Measurements from ENCODE around the gene CBR3.

DNA sequence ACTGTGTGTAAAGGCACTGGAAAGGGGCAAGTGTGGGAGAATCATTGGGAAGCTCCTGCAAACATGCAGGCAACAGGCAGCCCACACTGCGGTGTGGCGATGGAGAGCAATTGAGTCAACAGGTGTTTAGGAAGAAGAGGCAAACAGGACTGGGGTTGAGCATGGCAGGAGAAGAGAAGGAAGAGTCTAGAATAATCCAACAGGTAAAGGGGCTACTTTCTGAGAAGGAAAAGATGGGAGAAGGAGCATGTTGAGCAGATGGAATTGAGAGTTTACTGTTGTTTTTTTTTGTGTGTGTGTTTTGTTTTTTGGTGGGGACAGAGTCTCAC is 25.9 kb downstream of the CBR3 start:
- TF ChIP-seq POLR2AphosphoS5 (IDR thresholded peaks at IDR 0.05; ENCODE audit: low read depth, low read length) (no peak), POLR2A (IDR thresholded peaks at IDR 0.05; ENCODE audit: low read depth, low read length) (no peak), TAF1 (IDR thresholded peaks at IDR 0.05; ENCODE audit: low read depth, low read length) (no peak), PAX5 (IDR thresholded peaks at IDR 0.05; ENCODE audit: insufficient read depth, low read length, severe bottlenecking) (no peak)

Measured in GM12891 (cell line).